HG03064 (cell line): ENCODE results near the gene HOXC4.
A peak's percentile ranks its signal among the peaks of the same experiment; 100 is the strongest.

Experiments
- ATAC-seq: cut with Tn5 transposase; IDR thresholded peaks from one replicate; pipeline ENCODE4 v1.9.1; 2021; ENCODE audit warnings: low read depth; ENCODE audit not compliant: unreplicated experiment

HOXC4 gene

GRCh38 chr12:54015018-54015931 is 38.4 kb upstream of the HOXC4 start:
- no peak for ATAC-seq

GRCh38 chr12:54016051-54016450 is 37.6 kb upstream of the HOXC4 start:
- no peak for ATAC-seq

GRCh38 chr12:54016478-54016964 is 37.1 kb upstream of the HOXC4 start:
- ATAC-seq, result no peak

GRCh38 chr12:54017027-54017788 is 36.4 kb upstream of the HOXC4 start:
- ATAC-seq, result peak; percentile 9

DNA sequence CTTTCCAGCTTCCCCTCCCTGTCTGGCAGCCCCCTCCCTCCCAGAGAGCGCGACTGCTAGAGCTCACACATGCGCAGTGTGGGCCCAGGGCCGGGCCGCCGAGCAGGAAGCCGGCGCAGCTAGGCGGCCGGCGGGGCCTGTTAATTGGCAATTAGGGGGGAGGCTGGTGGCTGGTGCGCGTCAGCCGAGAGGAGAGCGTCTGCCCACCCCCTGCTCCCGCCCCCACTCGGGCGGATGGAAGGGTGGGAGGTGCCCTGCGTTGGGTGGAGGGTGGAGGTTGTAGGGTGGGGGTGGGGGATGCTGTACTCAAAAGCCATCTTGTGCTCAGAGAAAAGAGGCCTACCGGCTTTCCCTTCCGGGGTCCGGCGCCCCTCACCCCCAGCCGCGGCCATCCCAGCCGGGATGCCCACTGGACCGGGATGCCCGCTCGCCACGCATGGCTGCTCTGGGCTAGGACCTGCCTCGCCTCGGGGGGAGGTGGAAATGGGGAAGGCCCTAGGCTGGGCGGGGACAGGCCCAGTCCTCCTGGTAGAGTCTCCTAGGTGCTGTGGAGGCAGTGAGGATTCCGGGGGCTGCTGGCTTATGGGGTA is 35.7 kb upstream of the HOXC4 start:
- peak; percentile 65 for ATAC-seq

GRCh38 chr12:54018468-54018984 is 35.1 kb upstream of the HOXC4 start:
- ATAC-seq, result no peak

GRCh38 chr12:54019091-54019811 is 34.4 kb upstream of the HOXC4 start:
- ATAC-seq, result no peak

- ATAC-seq, result no peak
These were observed 33.6 kb upstream of the HOXC4 start for GRCh38 chr12:54019924-54020590.

GRCh38 chr12:54020591-54021405 is 32.8 kb upstream of the HOXC4 start:
- ATAC-seq, result no peak

DNA sequence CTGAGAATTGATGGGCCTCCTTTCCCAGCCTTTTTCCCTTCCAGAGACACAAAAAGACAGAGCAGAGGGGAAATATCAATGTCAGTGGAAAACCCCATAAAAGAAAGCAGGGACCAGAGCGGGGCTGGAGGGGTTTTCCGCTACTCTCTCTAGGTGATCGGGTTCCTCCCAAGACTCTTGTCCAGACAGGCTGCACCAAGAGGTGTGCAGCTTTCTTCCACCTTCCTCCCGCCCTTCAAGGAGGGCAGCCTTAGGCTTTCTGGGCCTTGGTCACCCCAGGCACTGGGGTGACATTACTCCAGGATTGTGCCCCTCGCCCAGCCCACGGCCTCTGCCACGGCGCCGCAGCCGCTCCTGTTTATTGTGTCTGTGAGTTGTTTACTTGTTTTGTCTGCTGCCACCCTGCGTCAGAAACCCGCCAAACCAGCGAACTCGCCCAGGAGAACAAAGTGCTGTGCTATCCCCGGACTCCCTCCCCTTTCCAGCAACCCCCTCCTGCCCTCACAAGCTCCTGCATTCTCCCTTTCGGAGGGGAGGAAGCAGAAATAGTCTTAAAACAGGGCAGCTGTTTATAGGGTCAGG is 32.1 kb upstream of the HOXC4 start:
- no peak for ATAC-seq

GRCh38 chr12:54022960-54023884 is 30.4 kb upstream of the HOXC4 start:
- no peak for ATAC-seq

DNA sequence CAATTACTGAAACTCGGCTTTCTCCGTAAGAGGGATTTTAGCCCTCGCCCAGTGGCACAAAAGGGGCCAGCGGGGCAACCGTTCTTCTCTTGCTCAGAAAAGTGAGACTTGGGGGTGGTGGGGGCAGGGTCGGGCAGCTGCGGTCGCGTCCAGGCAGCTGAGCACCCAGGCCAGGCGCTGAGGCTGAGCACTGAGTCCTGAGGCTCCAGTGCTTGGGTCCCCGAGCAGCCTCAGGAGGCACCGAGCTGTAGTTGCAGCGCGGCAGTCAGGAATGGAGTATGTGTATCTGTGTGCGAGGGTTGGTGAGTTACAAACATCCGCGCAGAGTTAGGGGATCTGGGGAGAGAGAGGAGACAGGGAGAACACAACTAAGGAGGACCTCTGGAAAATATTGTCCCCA is 29.5 kb upstream of the HOXC4 start:
- no peak for ATAC-seq

DNA sequence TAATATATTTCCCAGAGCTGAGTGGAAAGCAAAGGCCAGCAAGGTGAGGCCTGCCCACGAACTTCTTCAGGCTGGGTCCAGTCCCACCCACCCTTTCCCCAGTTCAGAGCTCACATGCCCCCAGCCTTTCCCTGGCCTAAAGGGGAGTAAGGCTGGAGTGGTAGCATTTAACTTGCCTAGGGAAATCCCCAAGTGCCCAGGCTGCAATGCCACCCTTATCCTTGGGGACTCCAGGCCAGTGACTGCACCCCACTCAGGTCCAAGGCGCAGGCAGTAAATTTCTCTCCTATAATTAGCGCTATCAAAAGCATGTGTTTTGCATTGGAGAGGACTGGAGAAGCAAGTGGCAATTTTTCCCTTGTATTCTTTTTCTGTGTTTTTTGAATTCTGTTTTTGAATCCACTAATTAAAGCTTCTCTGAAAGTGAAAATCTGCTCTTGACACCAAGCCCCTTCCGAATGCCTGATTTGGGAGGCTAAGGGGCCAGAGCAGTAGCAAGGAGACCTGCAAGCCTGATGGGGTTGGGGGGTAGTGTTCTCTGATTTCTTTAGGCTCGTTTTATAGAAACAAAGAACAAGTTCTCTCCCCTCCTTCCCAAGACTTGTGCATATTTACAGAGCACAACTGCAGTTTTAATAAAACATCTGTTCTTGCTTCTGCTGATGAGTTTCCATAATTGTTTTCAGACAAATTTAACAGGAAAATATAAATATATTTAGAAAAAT is 28.9 kb upstream of the HOXC4 start:
- no peak for ATAC-seq

DNA sequence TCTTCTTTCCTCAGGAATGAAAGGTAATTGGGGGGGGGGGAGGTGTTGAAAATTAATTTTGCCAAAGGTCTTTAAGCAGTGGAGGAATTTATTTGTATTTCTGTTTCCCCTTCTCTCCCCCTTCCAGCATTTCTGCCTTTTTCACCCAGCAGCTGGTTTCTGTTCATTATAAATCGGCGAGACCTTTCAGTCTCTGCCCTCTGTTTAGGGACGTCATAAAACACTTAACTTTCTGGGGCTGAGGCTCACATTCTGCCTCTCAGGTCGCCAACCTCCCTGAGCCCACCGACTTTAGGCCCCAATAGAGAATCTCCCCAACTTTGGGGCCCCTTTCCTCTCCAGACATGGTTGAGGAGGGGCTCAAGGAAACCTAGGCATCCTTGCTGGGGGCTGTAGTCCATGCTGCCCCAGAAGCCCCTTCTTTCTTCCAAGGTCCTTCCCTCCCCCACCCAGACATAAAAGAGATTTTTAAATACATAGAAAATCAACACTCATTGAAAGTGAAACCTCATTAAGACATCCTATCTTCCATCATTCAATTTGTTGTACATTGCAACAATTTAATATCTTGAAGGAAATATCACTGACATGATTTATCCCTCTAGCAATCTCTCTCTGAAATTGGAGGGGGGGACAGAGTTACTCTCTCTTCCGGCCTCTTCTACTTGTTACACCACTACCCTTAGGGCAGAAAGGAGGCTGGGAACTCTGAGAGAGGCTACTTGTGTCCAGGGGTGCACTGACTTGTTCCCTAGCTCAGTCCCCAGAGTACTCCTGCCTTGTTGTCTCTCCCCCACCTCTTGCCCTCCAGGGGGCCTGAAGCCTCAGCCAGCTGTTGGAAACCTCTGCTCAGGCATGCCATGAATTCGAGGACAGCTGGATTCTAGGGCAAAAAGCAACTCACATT is 27.9 kb upstream of the HOXC4 start:
- ATAC-seq, result no peak

DNA sequence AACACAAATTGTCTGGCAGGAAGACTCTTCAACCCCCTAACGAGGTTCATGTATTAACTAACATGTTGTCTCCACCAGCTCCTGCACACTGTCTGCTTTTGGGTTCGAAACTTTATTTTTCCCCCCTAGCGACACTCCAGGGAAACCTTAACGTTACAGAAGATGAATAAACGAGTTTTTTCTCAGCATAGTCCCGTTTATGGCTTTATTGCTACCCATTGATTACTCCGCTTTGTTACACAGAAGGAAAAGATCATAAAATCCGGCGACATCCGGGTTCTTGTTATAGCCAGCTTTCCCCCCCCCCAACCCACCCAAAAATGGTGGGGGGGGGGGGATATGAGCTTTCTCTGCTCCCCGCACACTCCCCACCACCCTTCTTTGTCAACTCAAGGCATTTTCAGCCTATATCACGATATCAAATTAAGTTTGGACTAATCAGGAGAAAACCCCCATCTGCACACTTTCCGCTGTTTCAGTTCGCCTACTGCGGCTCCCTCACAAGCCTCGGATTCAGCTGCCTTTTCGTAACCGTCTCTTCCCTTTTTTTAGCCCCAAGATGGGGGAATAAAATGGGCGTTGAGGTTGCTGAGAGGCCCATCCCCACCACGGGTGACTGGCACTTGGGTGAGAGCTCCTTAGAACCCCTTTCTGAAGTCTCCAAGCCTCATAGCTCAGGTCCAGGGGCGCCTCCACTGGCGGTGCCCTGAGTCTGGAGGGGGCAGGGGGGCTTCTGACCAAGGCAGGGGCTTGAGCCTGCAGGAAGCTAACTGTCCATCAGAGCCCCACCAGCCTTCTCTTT is 26.8 kb upstream of the HOXC4 start:
- ATAC-seq, result no peak
